GM19023 (cell line): ENCODE measurements around the gene CAPN12.

ENCODE experiments used
- ATAC-seq: cut with Tn5 transposase; IDR thresholded peaks from one replicate; pipeline ENCODE4 v1.9.1; 2021; ENCODE audit warnings: mild to moderate bottlenecking, moderate library complexity; ENCODE audit not compliant: unreplicated experiment

CAPN12 gene

GRCh38 chr19:38698225-38699026, 45.8 kb downstream of the CAPN12 start:
- ATAC-seq: no peak

GRCh38 chr19:38697641-38698071, 46.6 kb downstream of the CAPN12 start:
- ATAC-seq: no peak

GRCh38 chr19:38697197-38697596, 47.1 kb downstream of the CAPN12 start:
- ATAC-seq: no peak

GRCh38 chr19:38696729-38697055, 47.6 kb downstream of the CAPN12 start:
- no peak for ATAC-seq

- no peak for ATAC-seq
These were observed 48.2 kb downstream of the CAPN12 start for GRCh38 chr19:38695832-38696728.

GRCh38 chr19:38695317-38695683, 49.0 kb downstream of the CAPN12 start:
- no peak for ATAC-seq

GRCh38 chr19:38693380-38694223, 50.7 kb downstream of the CAPN12 start:
- no peak for ATAC-seq

- no peak for ATAC-seq
These were observed 51.6 kb downstream of the CAPN12 start for GRCh38 chr19:38692458-38693379.

- no peak for ATAC-seq
These were observed 52.3 kb downstream of the CAPN12 start for GRCh38 chr19:38691938-38692457.

GRCh38 chr19:38690832-38691231, 53.4 kb downstream of the CAPN12 start:
- ATAC-seq: no peak

- no peak for ATAC-seq
These were observed 54.1 kb downstream of the CAPN12 start for GRCh38 chr19:38690146-38690545.

- no peak for ATAC-seq
These were observed 56.4 kb downstream of the CAPN12 start for GRCh38 chr19:38687837-38688378.

- ATAC-seq: no peak
These were observed 57.8 kb downstream of the CAPN12 start for GRCh38 chr19:38686530-38686888.

GRCh38 chr19:38685666-38686529, 58.4 kb downstream of the CAPN12 start:
- ATAC-seq: no peak

GRCh38 chr19:38684862-38685665, 59.2 kb downstream of the CAPN12 start:
- ATAC-seq: no peak

- ATAC-seq: no peak
These were observed 60.0 kb downstream of the CAPN12 start for GRCh38 chr19:38684078-38684861.
